Measurements from ENCODE around the gene ALDH1B1.

The ALDH1B1 gene

GRCh38 chr9:38437193-38437823 is 44.8 kb downstream of the ALDH1B1 start:
- TF ChIP-seq CTCF (IDR thresholded peaks at IDR 0.05; ENCODE audit: low read depth, low read length): no peak
- DNase-seq (ENCODE audit: low read depth in 2 of 2): peak in 1 of 2 donors; percentile 26
- H3K4me3 ChIP-seq (replicated peaks in 1 of 2; ENCODE audit: low read depth in 2 of 2, low read length in 2 of 2): no peak overlapping the region

- TF ChIP-seq CTCF (IDR thresholded peaks at IDR 0.05; ENCODE audit: low read depth, low read length): no peak
- DNase-seq (ENCODE audit: low read depth in 2 of 2): no peak
- no peak overlapping the region for H3K4me3 ChIP-seq (replicated peaks in 1 of 2; ENCODE audit: low read depth in 2 of 2, low read length in 2 of 2)
Measured at GRCh38 chr9:38439291-38439915, 46.9 kb downstream of the ALDH1B1 start.

GRCh38 chr9:38439916-38440301 is 47.4 kb downstream of the ALDH1B1 start:
- DNase-seq (ENCODE audit: low read depth in 2 of 2): no peak
- no peak for TF ChIP-seq CTCF (IDR thresholded peaks at IDR 0.05; ENCODE audit: low read depth, low read length)
- no peak overlapping the region for H3K4me3 ChIP-seq (replicated peaks in 1 of 2; ENCODE audit: low read depth in 2 of 2, low read length in 2 of 2)

GRCh38 chr9:38440516-38440915 is 48.0 kb downstream of the ALDH1B1 start:
- no peak overlapping the region for H3K4me3 ChIP-seq (replicated peaks in 1 of 2; ENCODE audit: low read depth in 2 of 2, low read length in 2 of 2)
- DNase-seq (ENCODE audit: low read depth in 2 of 2): no peak
- TF ChIP-seq CTCF (IDR thresholded peaks at IDR 0.05; ENCODE audit: low read depth, low read length): no peak

GRCh38 chr9:38441347-38442085 is 49.0 kb downstream of the ALDH1B1 start:
- no peak for DNase-seq (ENCODE audit: low read depth in 2 of 2)
- no peak overlapping the region for H3K4me3 ChIP-seq (replicated peaks in 1 of 2; ENCODE audit: low read depth in 2 of 2, low read length in 2 of 2)
- no peak for TF ChIP-seq CTCF (IDR thresholded peaks at IDR 0.05; ENCODE audit: low read depth, low read length)

GRCh38 chr9:38442473-38443096 is 50.1 kb downstream of the ALDH1B1 start:
- DNase-seq (ENCODE audit: low read depth in 2 of 2): no peak
- no peak overlapping the region for H3K4me3 ChIP-seq (replicated peaks in 1 of 2; ENCODE audit: low read depth in 2 of 2, low read length in 2 of 2)
- TF ChIP-seq CTCF (IDR thresholded peaks at IDR 0.05; ENCODE audit: low read depth, low read length): no peak

All from cardiac fibroblast (primary cell).